ENCODE measurements around the gene MEIOSIN. TPM values are rescaled to one million over a fixed set of nuclear protein-coding genes. Genes with fewer than 3 reads are reported as not detected.
A peak's percentile ranks its signal among the peaks of the same experiment; 100 is the strongest.

MEIOSIN gene
- total and polyA plus RNA-seq, 9 of the 15 experiments (the other 6 are each of a cell fraction or from before 2014, with no cell fraction given), result 0.06 to 2.0 (median 0.76) TPM

DNA sequence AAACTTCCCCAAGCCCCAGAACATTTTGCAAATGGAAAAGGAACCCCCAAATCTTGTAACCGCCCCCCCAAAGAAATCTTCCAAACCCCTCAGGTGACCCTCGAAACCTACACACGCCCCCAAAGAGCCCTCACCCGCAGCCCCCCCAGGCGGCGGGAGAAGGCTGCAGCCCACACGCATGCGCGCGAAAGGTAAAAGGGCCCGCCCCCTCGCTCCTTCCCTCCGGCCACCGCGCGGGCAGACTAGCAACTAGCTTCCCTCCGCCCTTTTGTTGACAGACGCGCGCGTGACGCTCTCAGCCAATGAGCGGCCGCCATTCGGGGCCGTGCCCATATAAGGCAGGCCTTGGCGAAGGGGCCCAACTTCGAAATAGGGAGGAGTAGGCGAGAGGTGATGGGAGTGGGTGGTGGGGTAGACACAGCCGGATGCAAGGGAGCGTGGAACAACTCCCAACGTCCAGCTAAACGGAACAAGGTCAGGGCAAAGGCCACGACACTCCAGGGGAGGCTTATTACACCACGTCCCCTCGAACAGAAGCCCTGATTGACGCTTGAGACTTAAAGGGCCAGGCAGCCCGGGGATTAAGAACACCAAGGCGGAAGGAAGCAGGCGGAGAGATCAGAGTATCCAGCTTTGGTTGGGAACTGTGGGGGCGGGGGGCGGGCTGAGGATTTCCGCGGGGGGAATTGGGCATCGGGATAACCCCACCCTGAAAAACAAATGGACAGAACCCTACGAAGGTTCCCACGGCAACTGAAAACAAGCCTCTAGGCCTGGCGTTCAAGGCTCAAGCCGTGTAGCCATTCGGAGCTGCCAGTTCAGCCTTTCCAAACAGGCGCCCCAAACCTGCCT, 15.9 kb upstream of the MEIOSIN start (continued):
- TF ChIP-seq ELK1 (CRISPR knock-in tag; IDR thresholded peaks at IDR 0.05), result 0 out of 2 replicates have a peak, but pooled peaks have one; percentile 64
- TF ChIP-seq YY1 (IDR thresholded peaks at IDR 0.05; ENCODE audit: borderline replicate concordance in 1 of 3, control insufficient read depth in 1 of 3, extremely low read depth in 1 of 3, insufficient read depth in 3 of 3, insufficient read length in 1 of 3, insufficient replicate concordance in 2 of 3, low read depth in 1 of 3, low read length in 2 of 3), result peak in 1 of 3 experiments; percentile 83
- TF ChIP-seq SRSF7 (optimal IDR thresholded peaks at IDR 0.05; ENCODE audit: low read depth, low read length), result no peak
- TF ChIP-seq RBM22 (IDR thresholded peaks at IDR 0.05; ENCODE audit: low read depth, low read length, poor library complexity, severe bottlenecking), result no peak
- TF ChIP-seq, protein P1, sequence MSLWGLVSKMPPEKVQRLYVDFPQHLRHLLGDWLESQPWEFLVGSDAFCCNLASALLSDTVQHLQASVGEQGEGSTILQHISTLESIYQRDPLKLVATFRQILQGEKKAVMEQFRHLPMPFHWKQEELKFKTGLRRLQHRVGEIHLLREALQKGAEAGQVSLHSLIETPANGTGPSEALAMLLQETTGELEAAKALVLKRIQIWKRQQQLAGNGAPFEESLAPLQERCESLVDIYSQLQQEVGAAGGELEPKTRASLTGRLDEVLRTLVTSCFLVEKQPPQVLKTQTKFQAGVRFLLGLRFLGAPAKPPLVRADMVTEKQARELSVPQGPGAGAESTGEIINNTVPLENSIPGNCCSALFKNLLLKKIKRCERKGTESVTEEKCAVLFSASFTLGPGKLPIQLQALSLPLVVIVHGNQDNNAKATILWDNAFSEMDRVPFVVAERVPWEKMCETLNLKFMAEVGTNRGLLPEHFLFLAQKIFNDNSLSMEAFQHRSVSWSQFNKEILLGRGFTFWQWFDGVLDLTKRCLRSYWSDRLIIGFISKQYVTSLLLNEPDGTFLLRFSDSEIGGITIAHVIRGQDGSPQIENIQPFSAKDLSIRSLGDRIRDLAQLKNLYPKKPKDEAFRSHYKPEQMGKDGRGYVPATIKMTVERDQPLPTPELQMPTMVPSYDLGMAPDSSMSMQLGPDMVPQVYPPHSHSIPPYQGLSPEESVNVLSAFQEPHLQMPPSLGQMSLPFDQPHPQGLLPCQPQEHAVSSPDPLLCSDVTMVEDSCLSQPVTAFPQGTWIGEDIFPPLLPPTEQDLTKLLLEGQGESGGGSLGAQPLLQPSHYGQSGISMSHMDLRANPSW (CRISPR knock-in tag; IDR thresholded peaks at IDR 0.05), result no peak
- TF ChIP-seq DNMT1 (IDR thresholded peaks at IDR 0.05), result no peak
- no peak for TF ChIP-seq TFAM (CRISPR knock-in tag; conservative IDR thresholded peaks at IDR 0.05)
- no peak for TF ChIP-seq ZFPM2 (CRISPR knock-in tag; IDR thresholded peaks at IDR 0.05)
- no peak for TF ChIP-seq ZNF785 (CRISPR knock-in tag; IDR thresholded peaks at IDR 0.05)
- TF ChIP-seq ZFP36 (IDR thresholded peaks at IDR 0.05; ENCODE audit: low read depth, low read length, partially characterized antibody), result peak; percentile 98
- TF ChIP-seq GTF2E2 (tag; IDR thresholded peaks at IDR 0.05), result 0 out of 2 replicates have a peak, but pooled peaks have one; percentile 43
- TF ChIP-seq NELFE (IDR thresholded peaks at IDR 0.05; ENCODE audit: insufficient read depth, insufficient read length), result no peak
- TF ChIP-seq CBX8 (IDR thresholded peaks at IDR 0.05; ENCODE audit: borderline replicate concordance, extremely low read depth, low read depth, low read length, poor library complexity, severe bottlenecking), result no peak
- no peak for TF ChIP-seq HMG20A (CRISPR knock-in tag; conservative IDR thresholded peaks at IDR 0.05)
- TF ChIP-seq, protein P2, sequence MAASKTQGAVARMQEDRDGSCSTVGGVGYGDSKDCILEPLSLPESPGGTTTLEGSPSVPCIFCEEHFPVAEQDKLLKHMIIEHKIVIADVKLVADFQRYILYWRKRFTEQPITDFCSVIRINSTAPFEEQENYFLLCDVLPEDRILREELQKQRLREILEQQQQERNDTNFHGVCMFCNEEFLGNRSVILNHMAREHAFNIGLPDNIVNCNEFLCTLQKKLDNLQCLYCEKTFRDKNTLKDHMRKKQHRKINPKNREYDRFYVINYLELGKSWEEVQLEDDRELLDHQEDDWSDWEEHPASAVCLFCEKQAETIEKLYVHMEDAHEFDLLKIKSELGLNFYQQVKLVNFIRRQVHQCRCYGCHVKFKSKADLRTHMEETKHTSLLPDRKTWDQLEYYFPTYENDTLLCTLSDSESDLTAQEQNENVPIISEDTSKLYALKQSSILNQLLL (CRISPR knock-in tag; IDR thresholded peaks at IDR 0.05; ENCODE audit: borderline replicate concordance), result no peak
- no peak for TF ChIP-seq RBM34 (IDR thresholded peaks at IDR 0.05; ENCODE audit: borderline replicate concordance, insufficient read depth, low read length)
- no peak for TF ChIP-seq TRIM28 (IDR thresholded peaks at IDR 0.05)
- peak; percentile 53; the same call in 1 of the 2 replicates for TF ChIP-seq ZBTB12 (CRISPR knock-in tag; IDR thresholded peaks at IDR 0.05)
- no peak for TF ChIP-seq SMARCA5 (IDR thresholded peaks at IDR 0.05)
- TF ChIP-seq MTA1 (IDR thresholded peaks at IDR 0.05; ENCODE audit: borderline replicate concordance), result no peak
- TF ChIP-seq EP300 (IDR thresholded peaks at IDR 0.05; ENCODE audit: low read length), result peak; percentile 81
